ENCODE data around the gene PUSL1. TPM values are rescaled to one million over a fixed set of nuclear protein-coding genes. Genes with fewer than 3 reads are reported as not detected.
A peak's percentile ranks its signal among the peaks of the same experiment; 100 is the strongest.

The PUSL1 gene
- total and polyA plus RNA-seq, 2 experiments from 2014 or later, result 30.9 to 36.2 TPM

DNA sequence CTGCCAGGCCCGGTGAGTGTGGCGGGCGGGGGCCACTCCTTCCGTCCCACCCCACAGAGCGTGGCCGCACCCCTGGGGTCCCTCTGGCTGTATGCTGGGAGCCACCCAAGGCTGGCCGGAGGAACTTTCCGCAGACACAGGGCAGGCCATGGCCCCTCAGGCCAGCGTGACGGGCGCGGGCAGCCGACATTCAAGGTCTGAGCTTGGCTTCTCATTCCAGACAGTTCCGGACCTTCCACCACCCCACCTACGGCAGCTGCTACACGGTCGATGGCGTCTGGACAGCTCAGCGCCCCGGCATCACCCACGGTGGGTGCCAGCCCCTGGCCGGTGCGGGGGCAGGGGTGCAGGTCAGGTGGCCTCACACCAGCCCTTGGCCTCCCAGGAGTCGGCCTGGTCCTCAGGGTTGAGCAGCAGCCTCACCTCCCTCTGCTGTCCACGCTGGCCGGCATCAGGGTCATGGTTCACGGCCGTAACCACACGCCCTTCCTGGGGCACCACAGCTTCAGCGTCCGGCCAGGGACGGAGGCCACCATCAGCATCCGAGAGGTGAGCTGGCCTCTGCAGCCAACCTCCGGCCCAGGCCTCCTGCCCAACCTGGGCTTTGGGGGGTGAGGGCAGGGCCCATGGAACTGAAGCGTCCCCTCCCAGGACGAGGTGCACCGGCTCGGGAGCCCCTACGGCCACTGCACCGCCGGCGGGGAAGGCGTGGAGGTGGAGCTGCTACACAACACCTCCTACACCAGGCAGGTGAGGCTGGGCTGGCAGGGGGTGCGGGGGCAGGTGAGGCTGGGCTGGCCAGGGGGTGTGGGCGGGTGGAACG lies 20.9 kb upstream of the PUSL1 start:
- in situ Hi-C loops (cut with MboI), result no loop called here

GRCh38 chr1:1290238-1290731 lies 18.1 kb upstream of the PUSL1 start:
- no peaks in the 10 kb centered on the region for H3F3A ChIP-seq (ENCODE audit: insufficient read depth)
- no peaks in the 10 kb centered on the region for H4K20me1 ChIP-seq (ENCODE audit: insufficient read depth)
- no peaks in the 10 kb centered on the region for H3K36me3 ChIP-seq (ENCODE audit: low read depth)
- H3K9me3 ChIP-seq (ENCODE audit: low read depth), result no peaks in the 10 kb centered on the region
- H3K9me2 ChIP-seq (ENCODE audit: insufficient read depth), result no peaks in the 10 kb centered on the region
- H3K4me3 ChIP-seq, result no peak overlapping the region
- H3K79me2 ChIP-seq (ENCODE audit: insufficient read depth), result no peaks in the 10 kb centered on the region
- no peak overlapping the region for H3K27ac ChIP-seq
- no peaks in the 10 kb centered on the region for H3K4me1 ChIP-seq (ENCODE audit: insufficient read depth)
- peak; percentile 78 for DNase-seq
- TF ChIP-seq EZH2phosphoT487 (IDR thresholded peaks at IDR 0.05; ENCODE audit: insufficient read depth, low read depth) (no peak), EZH2 (IDR thresholded peaks at IDR 0.05; ENCODE audit: insufficient read depth, poor library complexity, severe bottlenecking) (no peak)
- in situ Hi-C loops (cut with MboI), result no loop called here
- no peaks in the 10 kb centered on the region for H3K27me3 ChIP-seq (replicated peaks; ENCODE audit: insufficient read depth)
- 45 to 47% methylated on average over 13 to 15 of the region's 15 CpGs for WGBS, 2 experiments (ENCODE audit: low coverage in 1 of 2, low lambda C conversion rate in 2 of 2, missing lambda C conversion rate in 2 of 2)
- H3K9ac ChIP-seq, result no peak overlapping the region
- no peak overlapping the region for H3K4me2 ChIP-seq (ENCODE audit: unreplicated experiment)
- H2AFZ ChIP-seq, result no peak overlapping the region

More for the DNA sequence above, 20.9 kb upstream of the PUSL1 start:
- H3K27me3 ChIP-seq (replicated peaks; ENCODE audit: insufficient read depth), result no peaks in the 10 kb centered on the region
- H2AFZ ChIP-seq, result no peak overlapping the region
- no peaks in the 10 kb centered on the region for H3K9me2 ChIP-seq (ENCODE audit: insufficient read depth)
- H3K9ac ChIP-seq, result no peak overlapping the region
- 88 to 90% methylated on average over 38 to 39 of the region's 46 CpGs for WGBS, 2 experiments (ENCODE audit: low coverage in 1 of 2, low lambda C conversion rate in 2 of 2, missing lambda C conversion rate in 2 of 2)
- H3K4me1 ChIP-seq (ENCODE audit: insufficient read depth), result no peaks in the 10 kb centered on the region
- no peaks in the 10 kb centered on the region for H3K9me3 ChIP-seq (ENCODE audit: low read depth)
- TF ChIP-seq EZH2 (IDR thresholded peaks at IDR 0.05; ENCODE audit: insufficient read depth, poor library complexity, severe bottlenecking) (no peak), EZH2phosphoT487 (IDR thresholded peaks at IDR 0.05; ENCODE audit: insufficient read depth, low read depth) (no peak)
- H3K36me3 ChIP-seq (ENCODE audit: low read depth), result no peaks in the 10 kb centered on the region
- DNase-seq, result no peak
- no peak overlapping the region for H3K27ac ChIP-seq
- H4K20me1 ChIP-seq (ENCODE audit: insufficient read depth), result no peaks in the 10 kb centered on the region
- H3K4me2 ChIP-seq (ENCODE audit: unreplicated experiment), result no peak overlapping the region
- no peak overlapping the region for H3K4me3 ChIP-seq
- H3F3A ChIP-seq (ENCODE audit: insufficient read depth), result no peaks in the 10 kb centered on the region
- no peaks in the 10 kb centered on the region for H3K79me2 ChIP-seq (ENCODE audit: insufficient read depth)

DNA sequence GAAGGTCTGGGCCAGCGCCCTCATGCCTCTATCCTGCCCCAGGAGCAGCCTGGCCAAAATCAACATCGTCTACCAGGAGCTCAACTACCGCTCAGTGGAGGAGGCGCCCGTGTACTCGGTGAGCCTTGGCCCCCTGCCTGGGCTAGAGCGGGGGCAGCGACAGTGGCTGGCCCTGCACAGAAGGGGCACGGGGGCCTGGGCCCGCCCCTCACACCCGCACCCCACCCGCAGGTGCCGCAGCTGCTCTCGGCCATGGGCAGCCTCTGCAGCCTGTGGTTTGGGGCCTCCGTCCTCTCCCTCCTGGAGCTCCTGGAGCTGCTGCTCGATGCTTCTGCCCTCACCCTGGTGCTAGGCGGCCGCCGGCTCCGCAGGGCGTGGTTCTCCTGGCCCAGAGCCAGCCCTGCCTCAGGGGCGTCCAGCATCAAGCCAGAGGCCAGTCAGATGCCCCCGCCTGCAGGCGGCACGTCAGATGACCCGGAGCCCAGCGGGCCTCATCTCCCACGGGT lies 17.3 kb upstream of the PUSL1 start:
- H3K9me3 ChIP-seq (ENCODE audit: low read depth), result no peaks in the 10 kb centered on the region
- 31 to 40% methylated on average over 23 to 26 of the region's 28 CpGs for WGBS, 2 experiments (ENCODE audit: low coverage in 1 of 2, low lambda C conversion rate in 2 of 2, missing lambda C conversion rate in 2 of 2)
- H2AFZ ChIP-seq, result no peak overlapping the region
- no peak overlapping the region for H3K9ac ChIP-seq
- peak; percentile 31 for DNase-seq
- H3K27me3 ChIP-seq (replicated peaks; ENCODE audit: insufficient read depth), result no peaks in the 10 kb centered on the region
- H3K4me1 ChIP-seq (ENCODE audit: insufficient read depth), result no peaks in the 10 kb centered on the region
- in situ Hi-C loops (cut with MboI), result no loop called here
- no peak overlapping the region for H3K4me2 ChIP-seq (ENCODE audit: unreplicated experiment)
- TF ChIP-seq EZH2phosphoT487 (IDR thresholded peaks at IDR 0.05; ENCODE audit: insufficient read depth, low read depth), result no peak
- TF ChIP-seq EZH2 (IDR thresholded peaks at IDR 0.05; ENCODE audit: insufficient read depth, poor library complexity, severe bottlenecking), result no peak
- no peaks in the 10 kb centered on the region for H3F3A ChIP-seq (ENCODE audit: insufficient read depth)
- H3K4me3 ChIP-seq, result no peak overlapping the region
- H3K36me3 ChIP-seq (ENCODE audit: low read depth), result no peaks in the 10 kb centered on the region
- no peak overlapping the region for H3K27ac ChIP-seq
- H3K9me2 ChIP-seq (ENCODE audit: insufficient read depth), result no peaks in the 10 kb centered on the region
- no peaks in the 10 kb centered on the region for H3K79me2 ChIP-seq (ENCODE audit: insufficient read depth)
- H4K20me1 ChIP-seq (ENCODE audit: insufficient read depth), result no peaks in the 10 kb centered on the region

- no peak overlapping the region for H3K4me3 ChIP-seq
- no peaks in the 10 kb centered on the region for H3K27me3 ChIP-seq (replicated peaks; ENCODE audit: insufficient read depth)
- H4K20me1 ChIP-seq (ENCODE audit: insufficient read depth), result no peaks in the 10 kb centered on the region
- peak; percentile 69 for DNase-seq
- no peaks in the 10 kb centered on the region for H3K9me3 ChIP-seq (ENCODE audit: low read depth)
- H3K27ac ChIP-seq, result no peak overlapping the region
- in situ Hi-C loops (cut with MboI), result no loop called here
- TF ChIP-seq EZH2phosphoT487 (IDR thresholded peaks at IDR 0.05; ENCODE audit: insufficient read depth, low read depth), result no peak
- TF ChIP-seq EZH2 (IDR thresholded peaks at IDR 0.05; ENCODE audit: insufficient read depth, poor library complexity, severe bottlenecking), result no peak
- no peak overlapping the region for H3K9ac ChIP-seq
- H2AFZ ChIP-seq, result no peak overlapping the region
- H3K36me3 ChIP-seq (ENCODE audit: low read depth), result no peaks in the 10 kb centered on the region
- no peaks in the 10 kb centered on the region for H3K9me2 ChIP-seq (ENCODE audit: insufficient read depth)
- H3F3A ChIP-seq (ENCODE audit: insufficient read depth), result no peaks in the 10 kb centered on the region
- H3K79me2 ChIP-seq (ENCODE audit: insufficient read depth), result no peaks in the 10 kb centered on the region
- H3K4me1 ChIP-seq (ENCODE audit: insufficient read depth), result no peaks in the 10 kb centered on the region
- WGBS, 2 experiments (ENCODE audit: low coverage in 1 of 2, low lambda C conversion rate in 2 of 2, missing lambda C conversion rate in 2 of 2), result 51 to 52% methylated on average over 37 to 44 of the region's 45 CpGs
- H3K4me2 ChIP-seq (ENCODE audit: unreplicated experiment), result no peak overlapping the region
These were observed 16.6 kb upstream of the PUSL1 start for GRCh38 chr1:1291548-1292441.
